Progenitor cell of endocrine pancreas (in vitro differentiated cells): ENCODE data around the gene PISD. TPM values are rescaled to one million over a fixed set of nuclear protein-coding genes. Genes with fewer than 3 reads are reported as not detected.

Source experiments
- DNase-seq: peaks from one replicate; pipeline ENCODE4 v3.0.0; 2021; ENCODE audit warnings: low spot score; ENCODE audit not compliant: unreplicated experiment
- H3K27ac Mint-ChIP-seq: 2 replicates; pipeline ENCODE4 v1.8.0; 2021; ENCODE audit warnings: mild to moderate bottlenecking, moderate library complexity, mixed read lengths
- H3K27me3 Mint-ChIP-seq: 2 replicates; pipeline ENCODE4 v1.8.0; 2021; ENCODE audit warnings: mixed read lengths
- H3K36me3 Mint-ChIP-seq: 2 replicates; pipeline ENCODE4 v1.8.0; 2022; ENCODE audit warnings: mixed read lengths; ENCODE audit not compliant: insufficient read depth
- H3K4me1 Mint-ChIP-seq: 2 replicates; pipeline ENCODE4 v1.8.0; 2021; ENCODE audit warnings: low read depth, mixed read lengths
- H3K4me3 Mint-ChIP-seq: 2 replicates; pipeline ENCODE4 v1.8.0; 2021; ENCODE audit warnings: low read depth, mild to moderate bottlenecking, moderate library complexity, mixed read lengths
- H3K9me3 Mint-ChIP-seq: 2 replicates; pipeline ENCODE4 v1.8.0; 2021; ENCODE audit warnings: low read depth, mixed read lengths
- total RNA-seq: library from RNA; stranded (reverse); gene quantifications from 2 replicates; pipeline ENCODE4 v1.2.1, GENCODE V29; 2021
- TF ChIP-seq, protein P1 (sequence below): fragments of 200-600 bp; sonication (generic); IDR thresholded peaks from one replicate; pipeline ENCODE4 v1.5.0; 2021; ENCODE audit warnings: antibody characterized with exemption, mild to moderate bottlenecking; ENCODE audit not compliant: unreplicated experiment

PISD gene
- total RNA-seq, 1 donor from 2014 or later: 46.6 TPM

DNA sequence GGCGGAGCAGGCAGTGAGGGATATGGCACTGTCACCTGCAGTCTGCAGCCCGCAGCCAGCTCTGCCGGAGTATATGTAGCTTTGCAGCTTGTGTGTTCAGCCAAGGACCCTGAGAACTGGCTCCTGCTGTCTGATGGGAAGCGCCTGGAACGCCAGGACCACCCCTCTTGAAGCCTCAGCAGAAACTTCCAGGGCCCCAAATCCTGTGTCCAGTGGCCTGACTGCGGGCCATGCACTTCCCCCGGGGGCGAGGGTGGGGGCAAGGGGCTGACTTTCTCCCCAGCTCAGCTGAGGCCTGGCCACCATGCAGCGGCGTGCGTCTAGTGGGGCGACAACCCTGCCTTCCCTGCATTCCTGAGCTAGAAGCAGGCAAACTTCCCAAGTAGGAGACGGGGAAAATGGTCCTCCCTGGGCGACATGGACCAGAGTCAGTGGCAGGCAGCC, 32.3 kb downstream of the PISD start:
- peaks cover 28% of the 10 kb centered on the region for H3K4me1 Mint-ChIP-seq
- no peaks in the 10 kb centered on the region for H3K9me3 Mint-ChIP-seq
- H3K4me3 Mint-ChIP-seq: peak overlapping the region; percentile 87

DNA sequence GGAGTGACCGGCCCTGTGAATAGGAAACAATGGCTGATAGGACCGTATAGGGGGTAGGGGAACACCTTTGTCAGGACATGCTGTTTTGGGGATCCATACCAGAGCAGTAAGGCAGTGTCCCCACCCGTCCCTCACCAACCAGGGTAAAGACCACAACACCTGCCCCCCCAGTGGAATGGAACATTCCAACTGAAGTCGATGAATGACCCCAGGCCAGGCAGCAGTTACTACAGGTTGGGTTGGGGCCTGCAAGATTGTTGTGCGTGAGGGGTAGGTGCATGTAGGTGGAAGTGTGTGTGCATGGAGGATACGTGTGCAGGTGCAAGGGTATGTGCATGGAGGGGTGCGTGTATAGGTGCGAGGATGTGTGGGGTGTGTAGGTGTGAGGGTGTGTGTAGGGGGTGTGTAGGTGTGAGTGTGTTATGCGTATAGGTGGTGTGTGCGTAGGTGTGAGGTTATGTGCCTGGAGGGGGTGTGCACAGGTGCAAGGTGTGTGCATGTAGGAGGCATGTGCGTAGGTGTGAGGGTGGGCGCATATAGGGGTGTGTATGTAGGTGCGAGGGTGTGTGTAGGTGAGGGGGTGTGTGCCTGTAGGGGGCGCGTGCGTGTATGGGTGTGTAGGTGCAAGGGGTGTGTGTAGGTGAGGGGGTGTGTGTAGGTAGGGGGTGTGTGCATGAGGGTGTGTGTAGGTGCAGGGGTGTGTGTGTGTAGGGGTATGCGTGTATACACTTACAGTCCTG, 32.9 kb downstream of the PISD start:
- Mint-ChIP-seq H3K4me1 (peaks cover 30% of the 10 kb centered on the region), H3K27ac (no peak overlapping the region), H3K4me3 (peak overlapping the region; percentile 57), H3K9me3 (no peaks in the 10 kb centered on the region), H3K36me3 (peaks cover 1% of the 10 kb centered on the region), H3K27me3 (no peaks in the 10 kb centered on the region)
- TF ChIP-seq, protein P1, sequence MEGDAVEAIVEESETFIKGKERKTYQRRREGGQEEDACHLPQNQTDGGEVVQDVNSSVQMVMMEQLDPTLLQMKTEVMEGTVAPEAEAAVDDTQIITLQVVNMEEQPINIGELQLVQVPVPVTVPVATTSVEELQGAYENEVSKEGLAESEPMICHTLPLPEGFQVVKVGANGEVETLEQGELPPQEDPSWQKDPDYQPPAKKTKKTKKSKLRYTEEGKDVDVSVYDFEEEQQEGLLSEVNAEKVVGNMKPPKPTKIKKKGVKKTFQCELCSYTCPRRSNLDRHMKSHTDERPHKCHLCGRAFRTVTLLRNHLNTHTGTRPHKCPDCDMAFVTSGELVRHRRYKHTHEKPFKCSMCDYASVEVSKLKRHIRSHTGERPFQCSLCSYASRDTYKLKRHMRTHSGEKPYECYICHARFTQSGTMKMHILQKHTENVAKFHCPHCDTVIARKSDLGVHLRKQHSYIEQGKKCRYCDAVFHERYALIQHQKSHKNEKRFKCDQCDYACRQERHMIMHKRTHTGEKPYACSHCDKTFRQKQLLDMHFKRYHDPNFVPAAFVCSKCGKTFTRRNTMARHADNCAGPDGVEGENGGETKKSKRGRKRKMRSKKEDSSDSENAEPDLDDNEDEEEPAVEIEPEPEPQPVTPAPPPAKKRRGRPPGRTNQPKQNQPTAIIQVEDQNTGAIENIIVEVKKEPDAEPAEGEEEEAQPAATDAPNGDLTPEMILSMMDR: no peak
- no peak for DNase-seq

More for the DNA sequence above, 32.3 kb downstream of the PISD start:
- H3K36me3 Mint-ChIP-seq: peaks cover 1% of the 10 kb centered on the region
- no peak overlapping the region for H3K27ac Mint-ChIP-seq
- DNase-seq: no peak
- TF ChIP-seq, protein P1: no peak
- no peaks in the 10 kb centered on the region for H3K27me3 Mint-ChIP-seq

DNA sequence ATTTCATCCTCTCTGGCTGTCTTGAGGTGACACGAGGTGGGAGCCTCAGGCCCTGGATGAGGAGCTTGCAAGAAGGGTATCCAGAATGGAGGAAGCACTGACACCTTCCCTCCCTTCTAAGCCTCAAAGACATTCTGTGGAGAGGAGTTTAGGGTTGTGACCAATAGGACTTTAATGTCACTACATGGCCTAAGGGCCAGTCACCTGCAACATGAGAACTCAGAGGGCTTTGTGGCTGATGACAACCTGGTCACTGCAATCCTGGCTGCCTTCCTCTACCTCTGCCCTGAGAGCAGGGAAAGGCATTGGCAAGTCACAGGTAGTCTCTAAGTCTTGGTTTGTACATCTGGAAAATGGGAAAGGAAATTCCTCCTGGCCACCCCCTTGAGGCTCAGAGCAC, 33.7 kb downstream of the PISD start:
- no peaks in the 10 kb centered on the region for H3K9me3 Mint-ChIP-seq
- H3K27ac Mint-ChIP-seq: no peak overlapping the region
- DNase-seq: no peak

DNA sequence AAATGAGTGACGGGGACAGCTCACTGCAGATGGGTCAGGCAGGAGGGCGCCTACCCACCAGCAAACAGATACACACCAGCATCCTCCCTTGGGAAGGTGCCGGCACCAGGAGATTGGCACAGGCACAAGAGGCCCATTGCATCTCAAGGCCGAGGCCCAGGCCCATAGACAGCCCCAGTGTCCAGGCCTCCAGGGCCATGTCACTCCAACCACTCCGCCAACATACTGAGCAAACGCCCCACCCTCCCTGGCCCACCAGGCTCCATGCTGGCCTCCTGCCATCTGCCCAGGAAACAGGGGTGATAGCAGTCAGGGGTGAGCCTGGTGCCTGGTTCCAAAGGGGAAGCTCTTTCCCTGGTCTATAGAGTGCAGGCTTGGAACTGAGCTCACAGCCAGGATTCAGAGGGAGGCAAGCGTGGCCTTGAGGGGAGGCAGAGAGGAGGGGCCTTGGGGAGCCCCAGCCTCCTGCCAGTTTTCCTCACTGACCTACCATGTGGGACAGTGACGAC, 34.7 kb downstream of the PISD start:
- TF ChIP-seq, protein P1: no peak
- Mint-ChIP-seq H3K4me3 (no peak overlapping the region), H3K36me3 (no peaks in the 10 kb centered on the region), H3K9me3 (no peaks in the 10 kb centered on the region), H3K27ac (peak overlapping the region; percentile 52), H3K27me3 (no peaks in the 10 kb centered on the region), H3K4me1 (peaks cover 28% of the 10 kb centered on the region)
- no peak for DNase-seq

More for the DNA sequence above, 33.7 kb downstream of the PISD start:
- Mint-ChIP-seq H3K27me3 (no peaks in the 10 kb centered on the region), H3K4me3 (peak overlapping the region; percentile 33), H3K36me3 (no peaks in the 10 kb centered on the region), H3K4me1 (peaks cover 28% of the 10 kb centered on the region)
- TF ChIP-seq, protein P1: no peak

DNA sequence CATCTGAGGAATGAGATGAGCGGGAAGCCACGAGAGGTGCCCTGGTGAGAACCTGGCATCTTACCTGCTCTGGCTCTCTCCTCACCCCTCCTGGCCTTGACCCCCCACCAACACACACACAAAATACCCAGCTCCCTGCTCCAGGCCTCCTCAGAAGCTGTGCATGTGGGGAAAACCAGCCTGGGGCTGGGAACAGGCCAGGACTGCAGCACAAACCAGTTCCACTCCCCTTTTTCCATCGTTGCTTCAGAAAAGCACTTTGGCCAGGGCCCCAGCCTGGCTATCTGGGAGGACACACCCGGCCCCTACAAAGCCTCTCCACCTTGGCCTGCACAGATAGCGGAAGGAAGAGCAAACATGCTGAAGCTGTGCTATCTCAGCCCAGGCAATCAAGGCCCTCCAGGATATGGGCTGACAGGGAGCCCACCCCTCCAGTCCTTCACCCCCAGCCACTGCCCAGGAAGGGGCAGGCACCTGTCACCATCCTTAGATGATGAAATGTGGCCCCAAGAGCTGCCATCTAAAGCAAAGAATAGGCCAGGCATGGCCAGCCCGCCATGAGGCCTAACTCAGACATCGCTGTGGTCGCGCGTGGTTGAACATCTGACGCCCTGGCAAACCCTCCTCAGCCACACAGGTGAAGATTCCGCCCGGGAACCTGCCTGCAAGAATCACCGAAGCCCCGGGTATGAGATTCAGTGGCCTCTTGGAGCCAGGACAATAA, 35.4 kb downstream of the PISD start:
- Mint-ChIP-seq H3K9me3 (no peaks in the 10 kb centered on the region), H3K4me1 (peaks cover 28% of the 10 kb centered on the region), H3K36me3 (no peaks in the 10 kb centered on the region), H3K27me3 (no peaks in the 10 kb centered on the region), H3K27ac (peak overlapping the region; percentile 52), H3K4me3 (no peak overlapping the region)
- TF ChIP-seq, protein P1: no peak
- DNase-seq: no peak
